ENCODE data around the gene GASK1A. TPM values are rescaled to one million over a fixed set of nuclear protein-coding genes. Genes with fewer than 3 reads are reported as not detected.

Gene GASK1A
- total and polyA plus RNA-seq, 7 donors = 0.92 to 32.7 (median 8.1) TPM

GRCh38 chr3:43082457-43082856 is 103.3 kb downstream of the GASK1A start:
- peaks cover 16 to 34% (median 21%) of the 10 kb centered on the region in 4 donors for H3K36me3 ChIP-seq
- DNase-seq = no peak
- no peaks in the 10 kb centered on the region for H3K4me1 ChIP-seq
- TF ChIP-seq POLR2AphosphoS5 (IDR thresholded peaks at IDR 0.05) = no peak
- no peak for TF ChIP-seq POLR2A (IDR thresholded peaks at IDR 0.05)
- TF ChIP-seq, protein P1, sequence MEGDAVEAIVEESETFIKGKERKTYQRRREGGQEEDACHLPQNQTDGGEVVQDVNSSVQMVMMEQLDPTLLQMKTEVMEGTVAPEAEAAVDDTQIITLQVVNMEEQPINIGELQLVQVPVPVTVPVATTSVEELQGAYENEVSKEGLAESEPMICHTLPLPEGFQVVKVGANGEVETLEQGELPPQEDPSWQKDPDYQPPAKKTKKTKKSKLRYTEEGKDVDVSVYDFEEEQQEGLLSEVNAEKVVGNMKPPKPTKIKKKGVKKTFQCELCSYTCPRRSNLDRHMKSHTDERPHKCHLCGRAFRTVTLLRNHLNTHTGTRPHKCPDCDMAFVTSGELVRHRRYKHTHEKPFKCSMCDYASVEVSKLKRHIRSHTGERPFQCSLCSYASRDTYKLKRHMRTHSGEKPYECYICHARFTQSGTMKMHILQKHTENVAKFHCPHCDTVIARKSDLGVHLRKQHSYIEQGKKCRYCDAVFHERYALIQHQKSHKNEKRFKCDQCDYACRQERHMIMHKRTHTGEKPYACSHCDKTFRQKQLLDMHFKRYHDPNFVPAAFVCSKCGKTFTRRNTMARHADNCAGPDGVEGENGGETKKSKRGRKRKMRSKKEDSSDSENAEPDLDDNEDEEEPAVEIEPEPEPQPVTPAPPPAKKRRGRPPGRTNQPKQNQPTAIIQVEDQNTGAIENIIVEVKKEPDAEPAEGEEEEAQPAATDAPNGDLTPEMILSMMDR (IDR thresholded peaks at IDR 0.05) = no peak
- no peak for TF ChIP-seq EP300 (IDR thresholded peaks at IDR 0.05)
- H3K9me3 ChIP-seq = no peaks in the 10 kb centered on the region
- H3K4me3 ChIP-seq = no peak overlapping the region
- H3K27ac ChIP-seq = no peak overlapping the region
- 95 to 97% methylated on average over 2 of the region's 2 CpGs for WGBS, 2 donors
- intact Hi-C loops (cut with DNase I) = no loop called here
- H3K27me3 ChIP-seq = no peaks in the 10 kb centered on the region

DNA sequence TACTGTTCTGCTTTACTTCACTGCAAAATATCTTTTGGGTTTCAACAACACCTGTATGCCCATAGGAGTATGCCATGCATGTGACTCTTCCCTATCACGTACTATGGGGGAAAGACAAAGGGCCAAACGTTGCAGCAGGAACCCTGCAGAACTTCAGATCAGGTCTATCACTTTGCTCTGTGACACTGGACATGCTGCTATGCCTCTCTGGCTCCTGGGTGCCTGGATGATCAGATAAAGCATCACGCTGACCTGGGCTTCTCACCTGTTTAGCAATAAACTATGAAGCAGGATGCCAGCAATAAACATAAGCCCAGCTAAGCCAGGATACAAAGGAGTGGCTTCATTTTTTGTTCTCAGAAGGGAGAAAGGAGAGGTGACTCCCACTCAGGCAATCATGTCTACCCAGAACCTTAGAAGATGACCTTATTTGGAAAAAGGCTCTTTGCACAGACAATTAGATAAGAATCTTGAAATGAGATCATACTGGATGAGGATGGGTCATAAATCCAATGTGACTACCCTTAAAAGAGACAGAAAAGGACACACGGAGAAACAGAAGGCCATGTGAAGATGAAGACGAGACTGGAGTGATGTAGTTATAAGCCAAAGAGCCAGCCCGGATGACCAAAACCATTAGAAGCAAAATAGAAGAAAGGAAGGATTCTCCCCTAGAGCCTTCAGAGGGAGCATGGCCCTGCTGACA is 107.5 kb downstream of the GASK1A start:
- H3K4me1 ChIP-seq = peaks cover 0 to 18% (median 15%) of the 10 kb centered on the region in 4 donors
- H3K9me3 ChIP-seq = no peaks in the 10 kb centered on the region
- 89 to 92% methylated on average over 6 of the region's 6 CpGs for WGBS, 2 donors
- no peaks in the 10 kb centered on the region for H3K27me3 ChIP-seq
- no peaks in the 10 kb centered on the region for H3K36me3 ChIP-seq
- no peak for DNase-seq
- no peak overlapping the region for H3K4me3 ChIP-seq
- no peak overlapping the region for H3K27ac ChIP-seq
- intact Hi-C loops (cut with DNase I) = no loop called here
- TF ChIP-seq POLR2A (IDR thresholded peaks at IDR 0.05) = no peak
- TF ChIP-seq, protein P1 (IDR thresholded peaks at IDR 0.05) = no peak
- TF ChIP-seq POLR2AphosphoS5 (IDR thresholded peaks at IDR 0.05) = no peak
- TF ChIP-seq EP300 (IDR thresholded peaks at IDR 0.05) = no peak

DNA sequence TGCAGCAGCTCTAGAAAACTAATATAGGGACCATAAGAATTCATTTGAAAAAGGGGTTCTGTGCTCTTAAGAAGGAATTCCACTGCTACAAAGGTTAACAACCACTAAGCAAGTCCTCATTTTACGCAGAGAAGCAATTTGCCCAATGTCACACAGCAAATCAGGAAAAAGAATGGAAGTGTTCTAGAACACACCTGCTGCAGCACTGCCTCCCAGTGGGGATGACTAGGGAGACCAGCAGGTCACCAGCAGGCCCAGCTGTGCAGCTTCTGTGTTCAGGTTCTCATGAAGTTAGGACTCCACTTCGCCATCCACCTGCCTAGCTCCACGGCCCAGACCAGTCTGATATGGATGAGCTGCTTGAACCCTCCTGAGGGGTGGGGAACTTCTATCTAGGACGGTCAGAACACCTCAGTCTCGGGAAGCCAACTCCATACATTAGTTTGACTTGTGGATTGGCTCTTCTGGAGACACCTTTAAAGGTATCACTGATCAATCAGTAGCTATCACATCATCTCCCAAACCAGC is 108.2 kb downstream of the GASK1A start:
- Histone ChIP-seq H3K27me3 (no peaks in the 10 kb centered on the region), H3K36me3 (no peaks in the 10 kb centered on the region), H3K4me3 (no peak overlapping the region), H3K9me3 (no peaks in the 10 kb centered on the region), H3K4me1 (peaks cover 0 to 22% (median 16%) of the 10 kb centered on the region in 4 donors), H3K27ac (no peak overlapping the region)
- 95% methylated on average over 5 of the region's 5 CpGs for WGBS, 2 donors
- TF ChIP-seq POLR2AphosphoS5 (IDR thresholded peaks at IDR 0.05) (no peak), EP300 (IDR thresholded peaks at IDR 0.05) (no peak), POLR2A (IDR thresholded peaks at IDR 0.05) (no peak)
- TF ChIP-seq, protein P1 (IDR thresholded peaks at IDR 0.05) = no peak
- intact Hi-C loops (cut with DNase I) = no loop called here
- no peak for DNase-seq

GRCh38 chr3:43089081-43089480 is 110.0 kb downstream of the GASK1A start:
- intact Hi-C loops (cut with DNase I) = no loop called here

More at GRCh38 chr3:43089081-43089480, 110.0 kb downstream of the GASK1A start:
- H3K4me1 ChIP-seq = peaks cover 0 to 37% (median 27%) of the 10 kb centered on the region in 4 donors
- H3K27ac ChIP-seq = no peak overlapping the region
- no peak overlapping the region for H3K4me3 ChIP-seq
- 91 to 96% methylated on average over 4 of the region's 4 CpGs for WGBS, 2 donors
- DNase-seq = no peak
- no peak for TF ChIP-seq EP300 (IDR thresholded peaks at IDR 0.05)
- TF ChIP-seq, protein P1 (IDR thresholded peaks at IDR 0.05) = no peak
- TF ChIP-seq POLR2AphosphoS5 (IDR thresholded peaks at IDR 0.05) = no peak
- no peak for TF ChIP-seq POLR2A (IDR thresholded peaks at IDR 0.05)
- H3K27me3 ChIP-seq = no peaks in the 10 kb centered on the region
- H3K9me3 ChIP-seq = no peaks in the 10 kb centered on the region
- H3K36me3 ChIP-seq = no peaks in the 10 kb centered on the region

All from sigmoid colon (tissue), 7 donors.